Fibroblast of lung (primary cell): ENCODE results near the gene CCR3. TPM values are rescaled to one million over a fixed set of nuclear protein-coding genes. Genes with fewer than 3 reads are reported as not detected.

Experiments
- DNase-seq, 2 donors: peaks; one replicate each; pipeline versions ENCODE4 v3.0.0 to v3.0.0-alpha.2; 2010; ENCODE audit warnings: low read depth in 2 of 2
- H2AFZ ChIP-seq: 2 replicates; pipeline ENCODE4 v1.5.1; 2012; ENCODE audit warnings: low read length, control low read depth, inconsistent platforms
- H3K27ac ChIP-seq: 2 replicates; pipeline ENCODE4 v1.5.1; 2011; ENCODE audit warnings: low read length, control low read depth; ENCODE audit not compliant: insufficient read depth
- H3K27me3 ChIP-seq: 2 replicates; pipeline ENCODE4 v1.5.1; 2011; ENCODE audit warnings: mild to moderate bottlenecking, low read length; ENCODE audit not compliant: control insufficient read depth, insufficient read depth
- H3K36me3 ChIP-seq: 2 replicates; pipeline ENCODE4 v1.5.1; 2011; ENCODE audit warnings: low read length; ENCODE audit not compliant: control insufficient read depth, insufficient read depth
- H3K4me1 ChIP-seq: 2 replicates; pipeline ENCODE4 v1.5.1; 2011; ENCODE audit warnings: low read length; ENCODE audit not compliant: control insufficient read depth, insufficient read depth; ENCODE audit errors: extremely low read depth
- H3K4me2 ChIP-seq: 2 replicates; pipeline ENCODE4 v1.5.1; 2011; ENCODE audit warnings: low read length, control low read depth; ENCODE audit not compliant: insufficient read depth; ENCODE audit errors: extremely low read depth
- H3K4me3 ChIP-seq, 4 experiments: fragments of 200-600 bp in 1 of 4; sonication (generic) in 1 of 4; replicated peaks in 1 of 4; 2 replicates each; pipeline ENCODE4 v1.5.1; 2011 to 2016; ENCODE audit warnings: low read length in 4 of 4, low read depth in 3 of 4, mild to moderate bottlenecking in 3 of 4, control low read depth in 2 of 4, inconsistent platforms in 1 of 4, mixed read lengths in 1 of 4; ENCODE audit not compliant: insufficient read depth in 1 of 4; ENCODE audit errors: control extremely low read depth in 1 of 4
- H3K79me2 ChIP-seq: 2 replicates; pipeline ENCODE4 v1.5.1; 2012; ENCODE audit warnings: mild to moderate bottlenecking, low read length, inconsistent platforms; ENCODE audit not compliant: control insufficient read depth, insufficient read depth
- H3K9ac ChIP-seq: 2 replicates; pipeline ENCODE4 v1.5.1; 2011; ENCODE audit warnings: mild to moderate bottlenecking, low read length, control low read depth; ENCODE audit not compliant: insufficient read depth
- H3K9me3 ChIP-seq: 2 replicates; pipeline ENCODE4 v1.5.1; 2012; ENCODE audit warnings: low read depth, low read length; ENCODE audit not compliant: control insufficient read depth, insufficient read depth
- H4K20me1 ChIP-seq: 2 replicates; pipeline ENCODE4 v1.5.1; 2011; ENCODE audit warnings: low read length; ENCODE audit not compliant: control insufficient read depth, insufficient read depth; ENCODE audit errors: extremely low read depth
- CTCF ChIP-seq, 2 donors: IDR thresholded peaks in 1 of 2; conservative IDR thresholded peaks in 1 of 2; 1 replicate in 1 of 2; 2 replicates in 1 of 2; pipeline ENCODE4 v1.5.1; 2011 to 2012; ENCODE audit warnings: low read length in 2 of 2, control low read depth in 1 of 2, inconsistent platforms in 1 of 2, low read depth in 1 of 2, mild to moderate bottlenecking in 1 of 2
- EZH2 ChIP-seq: IDR thresholded peaks from 2 replicates; pipeline ENCODE4 v1.5.1; 2012; ENCODE audit warnings: low read length, control low read depth, mild to moderate bottlenecking; ENCODE audit errors: missing control alignments
- polyA plus RNA-seq, 2 donors: library from polyadenylated mRNA; depleted of rRNA in 1 of 2; stranded (reverse) in 1 of 2; unstranded in 1 of 2; fragments of >200 nt; gene quantifications; 2 replicates each; pipeline ENCODE4 v1.2.1, GENCODE V29; 2011 to 2012; ENCODE audit warnings: missing spikeins in 1 of 2
- total RNA-seq: library from RNA; depleted of rRNA; stranded (reverse); fragments of >200 nt; gene quantifications from 2 replicates; pipeline ENCODE4 v1.2.1, GENCODE V29; 2014

The CCR3 gene
- total and polyA plus RNA-seq, 2 donors (not counting 1 experiment from before 2014, with no cell fraction given): 0.16 to 0.17 TPM

DNA sequence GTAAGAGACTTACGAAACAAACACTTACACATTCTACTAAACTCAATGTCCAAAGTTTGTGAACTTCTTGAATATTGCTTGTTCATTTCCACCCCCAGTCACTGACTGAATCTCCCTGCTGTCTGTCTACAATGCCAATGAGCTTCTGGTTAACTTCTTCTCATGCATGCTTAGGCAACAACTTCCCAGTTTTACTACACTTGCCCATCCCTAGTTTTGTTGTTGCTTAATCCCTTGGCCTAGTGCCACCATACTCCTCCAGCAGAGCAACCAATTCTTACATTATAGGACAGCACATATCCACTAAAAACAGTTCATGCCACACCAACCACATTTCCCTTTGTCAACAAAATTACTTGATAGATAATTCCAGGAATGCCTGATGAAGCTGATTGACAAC, 70.7 kb downstream of the CCR3 start:
- peak in 1 of 2 donors; percentile 49 for DNase-seq
- TF ChIP-seq CTCF (conservative IDR thresholded peaks at IDR 0.05 in 1 of 2, IDR thresholded peaks at IDR 0.05 in 1 of 2; ENCODE audit: low read depth in 1 of 2, low read length in 2 of 2): no peak
- TF ChIP-seq EZH2: no peak
- Histone ChIP-seq H3K4me3 (no peak overlapping the region), H2AFZ (no peak overlapping the region), H3K9ac (no peak overlapping the region), H4K20me1 (no peaks in the 10 kb centered on the region), H3K4me2 (no peak overlapping the region), H3K9me3 (no peaks in the 10 kb centered on the region), H3K36me3 (no peaks in the 10 kb centered on the region), H3K27ac (no peak overlapping the region), H3K27me3 (no peaks in the 10 kb centered on the region), H3K79me2 (no peaks in the 10 kb centered on the region), H3K4me1 (no peaks in the 10 kb centered on the region)

DNA sequence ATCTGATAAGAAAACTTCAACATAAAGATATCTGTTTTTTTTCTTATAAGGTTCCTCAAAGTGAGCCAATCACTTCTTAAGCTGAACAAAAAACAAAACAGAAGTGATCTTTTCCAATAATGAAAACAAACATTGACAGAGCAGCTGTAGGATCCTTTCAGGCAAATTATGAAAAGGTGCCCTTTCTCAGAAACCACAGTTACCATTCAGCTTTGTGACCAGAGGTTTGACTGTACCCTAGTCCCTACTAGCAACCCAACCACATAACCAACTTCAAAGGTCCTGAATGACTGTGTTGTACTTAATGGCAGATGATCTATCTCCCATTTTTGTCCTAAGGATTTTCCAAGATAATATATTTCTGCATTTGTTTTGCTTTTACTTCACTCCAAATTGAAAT, 72.3 kb downstream of the CCR3 start:
- no peak overlapping the region for H3K27ac ChIP-seq
- no peaks in the 10 kb centered on the region for H3K79me2 ChIP-seq
- no peaks in the 10 kb centered on the region for H3K9me3 ChIP-seq
- no peak overlapping the region for H3K9ac ChIP-seq
- no peaks in the 10 kb centered on the region for H3K27me3 ChIP-seq
- H2AFZ ChIP-seq: no peak overlapping the region
- TF ChIP-seq EZH2 (no peak), CTCF (conservative IDR thresholded peaks at IDR 0.05 in 1 of 2, IDR thresholded peaks at IDR 0.05 in 1 of 2; ENCODE audit: low read depth in 1 of 2, low read length in 2 of 2) (no peak)
- DNase-seq: no peak
- no peaks in the 10 kb centered on the region for H3K36me3 ChIP-seq
- H3K4me3 ChIP-seq: no peak overlapping the region
- H4K20me1 ChIP-seq: no peaks in the 10 kb centered on the region
- no peaks in the 10 kb centered on the region for H3K4me1 ChIP-seq
- H3K4me2 ChIP-seq: no peak overlapping the region

DNA sequence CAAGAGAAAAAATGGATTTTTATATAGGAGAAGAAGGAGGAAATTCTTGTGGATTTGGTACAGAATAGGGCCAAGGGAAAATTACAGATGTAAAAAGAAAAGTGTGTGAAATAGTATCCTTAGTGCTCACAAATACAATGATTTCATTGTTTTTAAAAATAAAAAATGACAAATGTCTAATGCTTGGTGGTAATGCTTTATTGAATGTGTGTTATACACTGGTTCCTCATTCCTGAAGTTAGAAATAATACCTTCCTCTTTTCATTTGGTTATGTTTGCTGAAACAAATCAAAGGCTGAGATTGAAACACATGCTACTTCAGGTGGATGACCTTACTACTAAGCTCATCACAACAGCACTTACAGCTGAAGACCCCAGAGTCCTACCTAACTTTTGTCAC, 73.9 kb downstream of the CCR3 start:
- Histone ChIP-seq H3K4me3 (no peak overlapping the region), H2AFZ (no peak overlapping the region)

More for the DNA sequence above, 73.9 kb downstream of the CCR3 start:
- Histone ChIP-seq H4K20me1 (no peaks in the 10 kb centered on the region), H3K9me3 (no peaks in the 10 kb centered on the region), H3K27ac (no peak overlapping the region), H3K36me3 (no peaks in the 10 kb centered on the region), H3K27me3 (no peaks in the 10 kb centered on the region), H3K9ac (no peak overlapping the region), H3K79me2 (no peaks in the 10 kb centered on the region), H3K4me2 (no peak overlapping the region), H3K4me1 (no peaks in the 10 kb centered on the region)
- TF ChIP-seq CTCF (conservative IDR thresholded peaks at IDR 0.05 in 1 of 2, IDR thresholded peaks at IDR 0.05 in 1 of 2; ENCODE audit: low read depth in 1 of 2, low read length in 2 of 2) (no peak), EZH2 (no peak)
- no peak for DNase-seq

Other genes with a start within 250 kb of the CCR3 start
- 48.0 and 82.2 TPM in 2 replicates for gene FYCO1, start 246.6 kb upstream of the CCR3 start, total RNA-seq
- 19.2 and 24.8 TPM in 2 replicates for gene FYCO1, start 246.6 kb upstream of the CCR3 start, polyA plus RNA-seq
- under 0.01 TPM in 1 of 2 replicates, not detected in the other for gene XCR1, start 215.0 kb upstream of the CCR3 start, total RNA-seq
- 0.01 and 0.02 TPM in 2 replicates for gene XCR1, start 215.0 kb upstream of the CCR3 start, polyA plus RNA-seq
- 1.3 and 6.6 TPM in 2 replicates for gene CCR1, start 34.1 kb upstream of the CCR3 start, total RNA-seq
- 0.99 and 9.9 TPM in 2 replicates for gene CCR1, start 34.1 kb upstream of the CCR3 start, polyA plus RNA-seq
- under 0.01 TPM in 1 of 2 replicates, not detected in the other for gene CCR2, start 111.7 kb downstream of the CCR3 start, total RNA-seq
- not detected in 2 replicates for gene CCR2, start 111.7 kb downstream of the CCR3 start, polyA plus RNA-seq
- under 0.01 TPM in 2 replicates for gene CCR5, start 128.5 kb downstream of the CCR3 start, total RNA-seq
- 0.15 TPM in 1 of 2 replicates, not detected in the other for gene CCR5, start 128.5 kb downstream of the CCR3 start, polyA plus RNA-seq
- 0.26 and 0.33 TPM in 2 replicates for gene CCRL2, start 164.8 kb downstream of the CCR3 start, total RNA-seq
- gene CCRL2, start 164.8 kb downstream of the CCR3 start, polyA plus RNA-seq: 0.46 and 3.7 TPM in 2 replicates
- gene LTF, start 222.4 kb downstream of the CCR3 start, total RNA-seq: not detected in 2 replicates
- not detected in 2 replicates for gene LTF, start 222.4 kb downstream of the CCR3 start, polyA plus RNA-seq